ENCODE data around the gene MARCHF10.

Gene MARCHF10

DNA sequence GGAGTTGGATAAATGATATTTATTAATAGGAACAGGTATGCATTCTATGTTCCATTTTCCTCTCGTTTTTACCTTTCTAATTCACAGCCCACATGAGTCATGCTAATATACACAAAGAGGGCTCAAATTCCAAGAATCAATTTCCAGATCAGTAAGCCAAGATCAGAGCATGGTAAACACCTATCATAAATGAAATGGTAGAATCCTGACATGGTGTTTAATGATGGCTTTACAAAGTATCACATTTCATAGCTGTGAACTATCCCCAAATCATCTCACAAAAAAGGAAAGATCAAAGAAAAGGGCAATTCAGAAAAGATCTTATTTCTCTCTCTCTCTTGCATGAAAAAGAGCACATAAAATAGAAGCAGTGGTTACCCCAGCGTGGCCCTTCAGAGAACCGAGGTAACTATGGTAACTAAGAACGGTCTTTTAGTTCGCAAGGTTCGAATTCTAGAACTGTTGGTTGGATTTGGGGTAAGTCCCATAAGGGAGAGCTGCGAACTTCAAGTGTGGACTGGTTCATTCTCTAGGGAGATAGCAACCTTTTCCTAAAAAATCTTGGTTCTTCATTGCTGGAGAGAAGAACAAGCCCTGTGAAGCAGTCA, 73.0 kb downstream of the MARCHF10 start:
- DNase-seq (ENCODE audit: low spot score) = no peak
- TF ChIP-seq, protein P1, sequence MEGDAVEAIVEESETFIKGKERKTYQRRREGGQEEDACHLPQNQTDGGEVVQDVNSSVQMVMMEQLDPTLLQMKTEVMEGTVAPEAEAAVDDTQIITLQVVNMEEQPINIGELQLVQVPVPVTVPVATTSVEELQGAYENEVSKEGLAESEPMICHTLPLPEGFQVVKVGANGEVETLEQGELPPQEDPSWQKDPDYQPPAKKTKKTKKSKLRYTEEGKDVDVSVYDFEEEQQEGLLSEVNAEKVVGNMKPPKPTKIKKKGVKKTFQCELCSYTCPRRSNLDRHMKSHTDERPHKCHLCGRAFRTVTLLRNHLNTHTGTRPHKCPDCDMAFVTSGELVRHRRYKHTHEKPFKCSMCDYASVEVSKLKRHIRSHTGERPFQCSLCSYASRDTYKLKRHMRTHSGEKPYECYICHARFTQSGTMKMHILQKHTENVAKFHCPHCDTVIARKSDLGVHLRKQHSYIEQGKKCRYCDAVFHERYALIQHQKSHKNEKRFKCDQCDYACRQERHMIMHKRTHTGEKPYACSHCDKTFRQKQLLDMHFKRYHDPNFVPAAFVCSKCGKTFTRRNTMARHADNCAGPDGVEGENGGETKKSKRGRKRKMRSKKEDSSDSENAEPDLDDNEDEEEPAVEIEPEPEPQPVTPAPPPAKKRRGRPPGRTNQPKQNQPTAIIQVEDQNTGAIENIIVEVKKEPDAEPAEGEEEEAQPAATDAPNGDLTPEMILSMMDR (IDR thresholded peaks at IDR 0.05; ENCODE audit: extremely low read depth, missing control alignments) = no peak

DNA sequence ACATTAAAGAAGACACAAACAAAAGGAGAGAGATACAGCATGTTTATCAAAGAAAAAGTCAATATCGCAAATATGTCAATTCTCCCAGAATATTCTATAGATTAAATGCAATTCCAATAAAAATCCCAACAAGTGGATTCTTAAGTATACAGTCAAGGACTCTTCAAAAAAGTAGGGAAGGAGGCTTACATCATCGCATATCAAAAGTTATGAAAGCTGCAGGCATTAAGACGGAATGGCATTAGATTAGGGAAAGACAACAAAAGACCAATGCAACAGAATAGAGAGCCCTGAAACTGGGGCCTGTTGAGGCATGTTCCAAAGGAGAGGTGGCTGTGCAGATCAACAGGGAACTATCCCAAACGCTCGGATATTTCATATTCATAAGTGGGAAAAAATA, 76.0 kb downstream of the MARCHF10 start:
- no peak for DNase-seq (ENCODE audit: low spot score)

DNA sequence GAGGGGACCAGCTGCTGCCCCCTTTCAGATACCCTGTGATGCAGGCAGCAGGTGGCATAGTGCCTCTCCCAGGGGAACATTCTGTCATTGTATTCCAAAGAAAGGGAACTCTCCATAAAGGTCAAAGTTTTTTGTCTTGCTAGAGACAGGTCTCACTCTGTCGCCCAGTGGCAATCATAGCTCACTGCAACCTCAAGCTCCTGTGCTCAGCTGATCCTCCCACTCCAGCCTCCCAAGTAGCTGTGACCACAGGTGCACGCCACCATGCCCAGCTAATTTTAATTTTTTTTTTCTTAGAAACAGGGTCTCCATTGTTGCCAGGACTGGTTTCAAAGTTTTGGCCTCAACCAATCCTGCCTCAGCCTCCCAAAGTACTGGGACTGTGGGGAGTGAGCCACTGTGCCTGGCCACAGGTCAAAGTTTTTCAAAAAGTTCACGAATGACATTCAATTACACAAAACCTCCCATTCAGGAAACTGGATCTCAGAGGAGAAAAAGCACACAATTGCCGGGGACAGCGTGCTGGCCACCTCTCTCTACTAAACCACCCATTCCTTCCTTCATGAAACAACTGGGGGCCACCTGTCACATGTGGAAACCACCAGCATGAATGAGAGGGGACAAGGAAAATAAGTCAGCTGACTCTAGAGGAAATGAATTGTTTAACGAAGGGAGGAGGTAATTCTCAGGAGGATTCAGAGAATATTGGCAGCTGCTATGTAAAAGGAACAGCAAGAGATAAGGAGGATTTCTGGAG, 80.0 kb downstream of the MARCHF10 start:
- no peak for DNase-seq (ENCODE audit: low spot score)
- TF ChIP-seq, protein P1 (IDR thresholded peaks at IDR 0.05; ENCODE audit: extremely low read depth, missing control alignments) = no peak

More for the DNA sequence above, 76.0 kb downstream of the MARCHF10 start:
- TF ChIP-seq, protein P1 (IDR thresholded peaks at IDR 0.05; ENCODE audit: extremely low read depth, missing control alignments) = no peak

DNA sequence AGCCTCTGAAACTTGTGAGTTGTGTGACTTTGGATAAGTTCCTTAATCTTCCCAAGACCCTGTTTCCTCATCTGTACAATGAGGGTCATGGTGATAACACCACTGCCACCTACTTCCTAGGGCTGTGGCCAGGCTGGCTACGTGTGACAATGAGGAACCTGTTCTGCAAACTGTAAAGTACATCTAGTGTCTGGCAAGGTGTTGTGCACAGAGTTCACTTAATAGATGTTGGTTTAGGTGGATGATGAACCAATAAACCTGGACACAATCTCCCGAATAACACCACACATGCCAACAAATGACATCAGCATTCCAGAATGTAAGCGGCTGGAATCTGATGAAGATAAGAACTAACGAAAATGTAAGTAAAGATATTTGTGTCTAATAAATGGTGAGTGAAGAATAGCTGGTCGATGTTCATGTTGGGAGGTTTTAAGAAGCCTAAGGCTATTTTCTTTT, 82.3 kb downstream of the MARCHF10 start:
- DNase-seq (ENCODE audit: low spot score) = no peak
- TF ChIP-seq, protein P1 (IDR thresholded peaks at IDR 0.05; ENCODE audit: extremely low read depth, missing control alignments) = no peak

DNA sequence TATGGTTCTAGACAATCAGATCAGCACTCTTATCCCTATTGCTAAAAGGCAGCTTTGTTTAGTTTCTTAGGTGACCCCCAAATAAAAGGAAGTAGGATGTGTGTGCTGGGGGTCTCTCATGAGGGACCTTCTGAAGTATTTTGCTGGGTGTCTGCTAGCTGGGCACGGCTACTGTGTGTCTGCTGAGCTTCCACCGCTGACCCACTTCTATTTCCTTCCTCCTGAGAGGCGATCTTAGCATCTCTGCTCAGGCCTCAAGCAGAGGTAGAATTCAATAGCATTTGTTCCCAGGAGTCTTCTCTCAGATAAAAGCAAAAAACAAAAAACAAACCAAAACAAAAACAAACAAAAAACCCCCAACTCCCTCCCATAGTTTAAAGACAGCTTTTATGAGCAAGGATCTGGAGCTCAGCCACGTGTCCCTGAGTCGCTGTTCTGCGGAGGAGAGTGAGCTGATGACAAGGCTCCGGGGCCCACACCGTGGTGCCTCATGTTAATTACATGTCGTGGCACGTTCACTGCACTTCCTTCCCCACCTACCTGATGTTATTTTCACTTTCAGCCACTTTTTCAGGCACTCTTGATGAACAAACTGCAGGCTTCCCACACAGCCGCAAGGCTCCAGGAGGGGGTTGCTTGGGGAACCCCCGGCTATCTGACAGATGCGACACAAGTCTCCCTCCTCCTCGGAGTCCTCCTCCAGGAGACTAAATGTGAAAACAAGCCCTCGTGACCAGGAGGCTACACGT, 83.5 kb downstream of the MARCHF10 start:
- TF ChIP-seq, protein P1 (IDR thresholded peaks at IDR 0.05; ENCODE audit: extremely low read depth, missing control alignments) = no peak
- peak; percentile 79 for DNase-seq (ENCODE audit: low spot score)

DNA sequence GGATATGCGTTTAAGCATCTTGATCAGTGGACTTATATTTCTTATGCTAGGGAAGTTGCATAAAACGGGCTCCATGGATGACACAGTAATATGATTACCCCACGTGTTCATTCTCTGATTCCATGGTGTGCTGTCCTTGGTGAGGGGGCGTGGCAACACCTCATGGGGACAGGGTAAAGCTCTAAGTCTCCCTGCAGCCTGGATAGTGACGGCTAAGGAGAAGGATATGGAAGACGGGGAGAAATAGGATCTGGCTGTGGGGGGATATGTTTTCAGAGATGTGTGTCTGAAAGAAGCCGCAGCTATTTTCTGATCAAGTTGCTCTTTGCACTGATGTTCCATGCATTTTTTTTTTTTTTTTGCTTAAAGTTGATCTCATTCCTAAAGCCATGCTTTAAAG, 84.3 kb downstream of the MARCHF10 start:
- DNase-seq (ENCODE audit: low spot score) = no peak
- TF ChIP-seq, protein P1 (IDR thresholded peaks at IDR 0.05; ENCODE audit: extremely low read depth, missing control alignments) = no peak

DNA sequence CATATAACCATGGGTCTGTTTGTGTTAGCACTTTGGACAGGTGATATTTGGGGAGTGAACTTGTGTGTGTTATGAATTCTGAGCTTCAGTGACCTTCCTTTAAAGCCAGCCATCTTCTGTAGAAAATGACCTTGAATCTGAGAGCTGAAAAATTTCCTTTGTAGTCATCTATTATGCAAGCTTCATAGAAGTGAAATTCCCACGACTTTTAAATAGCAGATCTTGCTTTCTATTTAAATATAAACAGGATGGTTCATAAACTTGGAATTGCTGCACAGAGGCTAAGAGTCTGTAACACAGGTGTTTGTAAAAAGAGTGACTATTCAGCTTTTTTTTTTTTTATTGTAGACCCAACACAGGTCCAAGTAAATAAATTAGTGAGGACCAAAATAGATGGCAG, 85.5 kb downstream of the MARCHF10 start:
- DNase-seq (ENCODE audit: low spot score) = no peak
- TF ChIP-seq, protein P1 (IDR thresholded peaks at IDR 0.05; ENCODE audit: extremely low read depth, missing control alignments) = no peak

Measured in GM20000 (cell line).